Left ventricle myocardium inferior (tissue), 1 donor: Measurements from ENCODE around the gene PDGFC. TPM values are rescaled to one million over a fixed set of nuclear protein-coding genes. Genes with fewer than 3 reads are reported as not detected.
A peak's percentile ranks its signal among the peaks of the same experiment; 100 is the strongest.

Source experiments
- DNase-seq: peaks from one replicate; pipeline ENCODE4 v3.0.0-alpha.2; 2020
- H3K27ac ChIP-seq: fragments of 200-600 bp; replicated peaks from 2 replicates; pipeline ENCODE4 v1.8.0; 2021
- H3K27me3 ChIP-seq: fragments of 200-600 bp; 2 replicates; pipeline ENCODE4 v1.8.0; 2021; ENCODE audit warnings: low read depth
- H3K36me3 ChIP-seq: fragments of 200-600 bp; 2 replicates; pipeline ENCODE4 v1.8.0; 2021
- H3K4me1 ChIP-seq: fragments of 200-600 bp; 2 replicates; pipeline ENCODE4 v1.8.0; 2021
- H3K4me3 ChIP-seq: fragments of 200-600 bp; 2 replicates; pipeline ENCODE4 v1.8.0; 2021; ENCODE audit warnings: mild to moderate bottlenecking, moderate library complexity
- H3K9me3 ChIP-seq: fragments of 200-600 bp; replicated peaks from 2 replicates; pipeline ENCODE4 v1.8.0; 2021
- intact Hi-C: fragments of 100-400 bp; cut with micrococcal nuclease; formaldehyde crosslinking; loops from one replicate; pipeline ENCODE4 v1.11.0; 2022
- total RNA-seq: library from RNA; stranded (reverse); fragmentation: NEBNext Ultra II Directional; extraction: Animal tissue kit (Norgen Biotek cat#: 25700); gene quantifications from one replicate; pipeline ENCODE4 v1.2.1, GENCODE V29; 2021
- TF ChIP-seq, protein P1 (sequence below): fragments of 200-600 bp; IDR thresholded peaks from 2 replicates; pipeline ENCODE4 v1.8.0; 2021; ENCODE audit warnings: antibody characterized with exemption, mild to moderate bottlenecking, borderline replicate concordance
- donor health status: DM: no; HTN: yes; CAD: no; lungs with severe emphysema.

The PDGFC gene
- total RNA-seq, 1 donor from 2014 or later = 12.9 TPM

DNA sequence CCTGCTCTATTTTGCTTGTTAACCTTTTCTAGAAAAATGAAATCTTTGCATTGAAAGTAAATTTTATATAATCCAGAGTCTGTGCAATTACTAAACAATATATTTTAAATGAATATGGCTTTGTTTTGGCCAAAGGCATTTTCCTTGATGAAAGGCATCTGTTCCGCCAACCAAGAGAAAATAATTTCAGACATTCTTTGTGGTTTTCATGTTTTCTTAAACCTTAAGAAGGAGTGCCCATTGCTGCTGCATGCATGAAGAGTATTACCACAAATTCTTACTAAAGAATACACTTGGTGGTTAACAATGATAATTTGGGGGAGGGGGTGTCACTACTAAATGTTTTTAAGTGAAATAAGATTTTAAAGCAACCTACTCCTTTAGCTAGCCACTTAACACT lies 2.7 kb upstream of the PDGFC start:
- H3K4me1 ChIP-seq = peaks cover 24% of the 10 kb centered on the region
- H3K27ac ChIP-seq = no peak overlapping the region
- H3K36me3 ChIP-seq = no peaks in the 10 kb centered on the region
- no peaks in the 10 kb centered on the region for H3K9me3 ChIP-seq
- intact Hi-C loops = no loop called here
- DNase-seq = no peak
- TF ChIP-seq, protein P1, sequence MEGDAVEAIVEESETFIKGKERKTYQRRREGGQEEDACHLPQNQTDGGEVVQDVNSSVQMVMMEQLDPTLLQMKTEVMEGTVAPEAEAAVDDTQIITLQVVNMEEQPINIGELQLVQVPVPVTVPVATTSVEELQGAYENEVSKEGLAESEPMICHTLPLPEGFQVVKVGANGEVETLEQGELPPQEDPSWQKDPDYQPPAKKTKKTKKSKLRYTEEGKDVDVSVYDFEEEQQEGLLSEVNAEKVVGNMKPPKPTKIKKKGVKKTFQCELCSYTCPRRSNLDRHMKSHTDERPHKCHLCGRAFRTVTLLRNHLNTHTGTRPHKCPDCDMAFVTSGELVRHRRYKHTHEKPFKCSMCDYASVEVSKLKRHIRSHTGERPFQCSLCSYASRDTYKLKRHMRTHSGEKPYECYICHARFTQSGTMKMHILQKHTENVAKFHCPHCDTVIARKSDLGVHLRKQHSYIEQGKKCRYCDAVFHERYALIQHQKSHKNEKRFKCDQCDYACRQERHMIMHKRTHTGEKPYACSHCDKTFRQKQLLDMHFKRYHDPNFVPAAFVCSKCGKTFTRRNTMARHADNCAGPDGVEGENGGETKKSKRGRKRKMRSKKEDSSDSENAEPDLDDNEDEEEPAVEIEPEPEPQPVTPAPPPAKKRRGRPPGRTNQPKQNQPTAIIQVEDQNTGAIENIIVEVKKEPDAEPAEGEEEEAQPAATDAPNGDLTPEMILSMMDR = no peak
- no peaks in the 10 kb centered on the region for H3K27me3 ChIP-seq
- H3K4me3 ChIP-seq = no peak overlapping the region

GRCh38 chr4:156972379-156973015 lies 898 bp upstream of the PDGFC start:
- Histone ChIP-seq H3K9me3 (no peaks in the 10 kb centered on the region), H3K4me3 (peak overlapping the region; percentile 80), H3K36me3 (no peaks in the 10 kb centered on the region), H3K27me3 (no peaks in the 10 kb centered on the region), H3K27ac (peak overlapping the region; percentile 87), H3K4me1 (peaks cover 38% of the 10 kb centered on the region)
- no peak for DNase-seq
- intact Hi-C loops = no loop called here
- TF ChIP-seq, protein P1 = no peak

DNA sequence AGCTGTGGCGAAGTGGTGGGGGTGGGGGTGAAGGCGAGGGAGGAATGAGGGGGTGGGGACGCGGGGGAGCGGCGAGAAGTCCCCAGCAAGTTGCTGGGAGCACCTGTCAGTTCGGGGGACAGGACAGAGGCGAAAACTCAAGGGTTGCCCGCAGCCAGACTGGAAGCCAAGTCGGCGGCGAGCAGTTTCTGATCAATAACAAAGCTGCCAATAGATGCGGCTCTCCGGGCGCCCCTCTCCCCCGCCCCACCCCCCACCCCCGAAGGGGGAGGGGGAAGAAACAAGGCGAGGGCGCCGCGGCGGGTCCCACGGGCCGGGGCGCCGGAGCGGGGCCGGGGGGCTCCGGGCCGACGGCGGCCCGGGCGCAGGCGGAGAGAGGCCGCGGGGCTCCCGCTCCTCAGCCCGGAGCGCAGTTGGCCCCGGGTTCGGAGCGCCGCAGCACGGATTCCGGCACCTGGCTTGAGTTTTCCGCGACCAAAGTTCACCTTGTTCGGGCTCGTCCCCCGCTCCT lies 379 bp downstream of the PDGFC start:
- Histone ChIP-seq H3K9me3 (no peaks in the 10 kb centered on the region), H3K27me3 (no peaks in the 10 kb centered on the region), H3K4me3 (peak overlapping the region; percentile 80), H3K4me1 (peaks cover 44% of the 10 kb centered on the region), H3K27ac (peak overlapping the region; percentile 87), H3K36me3 (no peaks in the 10 kb centered on the region)
- DNase-seq = peak; percentile 24
- TF ChIP-seq, protein P1 = no peak
- intact Hi-C loops = no loop called here

DNA sequence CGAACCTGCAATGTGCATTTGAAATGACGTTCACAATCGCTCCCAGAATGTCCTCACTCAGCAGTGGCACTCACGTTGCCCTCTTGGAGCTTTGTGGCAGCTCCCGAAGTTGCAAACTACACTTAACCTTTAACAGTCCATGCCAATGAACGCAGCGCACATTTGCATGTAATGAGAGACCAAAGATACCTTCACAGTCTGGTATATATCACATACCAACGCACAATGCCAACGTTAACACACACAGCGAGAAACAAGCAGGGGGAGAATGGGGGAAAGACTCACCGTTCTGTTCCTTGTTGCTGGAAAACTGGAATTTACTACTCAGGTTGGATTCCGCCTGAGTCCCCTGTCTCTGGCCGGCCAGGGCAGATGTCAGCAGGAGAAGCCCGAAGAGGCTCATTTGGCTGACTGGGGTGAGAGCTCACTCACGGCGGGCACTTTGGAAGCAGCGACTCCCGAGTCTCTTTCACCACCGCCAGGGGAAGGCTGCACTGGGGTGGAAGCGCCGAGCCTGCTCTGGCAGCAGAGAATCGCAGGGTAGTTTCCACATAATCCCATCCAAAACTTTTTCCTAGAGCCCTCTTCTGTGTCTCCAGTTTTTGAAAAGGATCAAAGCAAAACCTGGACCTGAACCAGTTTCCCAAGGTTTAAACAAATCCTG lies 966 bp downstream of the PDGFC start:
- TF ChIP-seq, protein P1 = peak; percentile 62
- peak overlapping the region; percentile 80 for H3K4me3 ChIP-seq
- H3K27ac ChIP-seq = peak overlapping the region; percentile 87
- DNase-seq = peak; percentile 55
- H3K27me3 ChIP-seq = no peaks in the 10 kb centered on the region
- peaks cover 44% of the 10 kb centered on the region for H3K4me1 ChIP-seq
- H3K36me3 ChIP-seq = no peaks in the 10 kb centered on the region
- no peaks in the 10 kb centered on the region for H3K9me3 ChIP-seq
- intact Hi-C loops = no loop called here

GRCh38 chr4:156969911-156970310 lies 1.7 kb downstream of the PDGFC start:
- Histone ChIP-seq H3K36me3 (no peaks in the 10 kb centered on the region), H3K4me3 (peak overlapping the region; percentile 80), H3K27me3 (no peaks in the 10 kb centered on the region), H3K27ac (peak overlapping the region; percentile 87), H3K9me3 (no peaks in the 10 kb centered on the region), H3K4me1 (peaks cover 44% of the 10 kb centered on the region)
- intact Hi-C loops = no loop called here
- TF ChIP-seq, protein P1 = no peak
- no peak for DNase-seq
